ENCODE measurements around the gene MTCL1.

DNA sequence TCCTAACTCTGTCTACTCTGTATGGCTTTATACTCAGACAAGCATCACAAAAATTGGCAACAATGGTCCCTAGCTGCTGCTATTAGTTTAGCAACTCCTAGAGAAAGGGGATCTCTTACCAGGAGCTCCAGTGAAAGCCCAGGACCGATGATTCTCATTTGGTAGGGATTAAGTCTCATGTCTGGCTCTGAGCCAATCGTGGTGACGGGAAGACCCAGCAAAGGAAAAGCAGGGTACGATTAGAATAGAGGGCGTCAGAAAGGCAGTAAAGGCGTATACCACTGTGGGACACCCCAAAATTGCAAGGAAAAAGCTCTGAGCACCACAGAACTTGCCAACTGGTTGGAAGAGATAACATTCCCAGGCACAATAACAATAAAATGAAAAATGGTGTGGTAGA is 129.5 kb downstream of the MTCL1 start:
- TF ChIP-seq FOXK2 (IDR thresholded peaks at IDR 0.05) = no peak
- no peak for TF ChIP-seq FOXA1 (IDR thresholded peaks at IDR 0.05)
- no peak for TF ChIP-seq SP1 (IDR thresholded peaks at IDR 0.05)
- TF ChIP-seq ZNF384 (IDR thresholded peaks at IDR 0.05) = no peak
- TF ChIP-seq HDGF (IDR thresholded peaks at IDR 0.05; ENCODE audit: borderline replicate concordance) = no peak
- no peak for TF ChIP-seq ARNT (IDR thresholded peaks at IDR 0.05)
- TF ChIP-seq ELF4 (IDR thresholded peaks at IDR 0.05) = no peak
